ENCODE data around the gene APOL4. TPM values are rescaled to one million over a fixed set of nuclear protein-coding genes. Genes with fewer than 3 reads are reported as not detected.
"Not testable (repeated sequence)": the region's sequence is repeated elsewhere in the genome, so short reads cannot be mapped to it uniquely, and the experiment has no call there.

The APOL4 gene
- total RNA-seq, 6 experiments from 2014 or later, result 1.1 to 1.6 (median 1.4) TPM; not detected in 2

DNA sequence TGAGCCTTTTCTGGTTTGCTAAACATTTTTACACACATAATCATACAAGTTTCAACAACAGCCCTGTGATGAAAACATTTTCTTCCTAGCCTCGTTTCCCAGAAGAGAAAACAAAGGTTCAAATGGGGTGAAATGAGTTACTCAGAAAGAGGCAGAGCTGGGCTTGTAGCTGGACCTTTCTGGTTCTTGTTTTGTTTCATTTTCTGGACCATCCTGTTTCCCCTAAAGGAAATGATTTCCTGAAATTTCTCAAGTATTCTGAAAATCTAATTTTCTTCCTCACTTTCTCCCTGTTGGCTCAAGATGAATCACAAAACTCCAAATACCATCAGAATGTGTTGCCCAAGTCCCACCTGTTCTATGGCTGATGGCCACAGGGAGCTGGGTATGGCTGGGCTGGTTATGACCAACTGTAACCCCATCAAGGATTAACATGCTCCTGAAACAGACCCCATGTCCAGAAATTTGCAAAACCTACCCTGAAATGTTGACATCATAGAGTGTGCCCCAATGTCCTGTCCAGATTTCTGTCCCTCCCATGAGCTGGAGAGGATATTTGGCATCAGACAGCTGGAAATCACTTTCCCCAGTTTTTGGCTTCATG is 6.7 kb upstream of the APOL4 start:
- Histone ChIP-seq H3K27ac (no peak overlapping the region), H3K4me3 (no peak overlapping the region), H3K27me3 (no peaks in the 10 kb centered on the region), H3K9me3 (no peaks in the 10 kb centered on the region), H3K4me1 (peaks cover 0 to 15% (median 2%) of the 10 kb centered on the region in 4 donors), H3K36me3 (no peaks in the 10 kb centered on the region)
- intact Hi-C loops (cut with DNase I), result no loop called here
- 8% methylated on average over 1 of the region's 1 CpG for WGBS (ENCODE audit: insufficient coverage, low coverage, low lambda C conversion rate, missing lambda C conversion rate)
- peak in 3 of 4 donors; percentile 10 to 15 (median 12) for ATAC-seq
- no peak for TF ChIP-seq POLR2A (IDR thresholded peaks at IDR 0.05)
- TF ChIP-seq, protein P1, sequence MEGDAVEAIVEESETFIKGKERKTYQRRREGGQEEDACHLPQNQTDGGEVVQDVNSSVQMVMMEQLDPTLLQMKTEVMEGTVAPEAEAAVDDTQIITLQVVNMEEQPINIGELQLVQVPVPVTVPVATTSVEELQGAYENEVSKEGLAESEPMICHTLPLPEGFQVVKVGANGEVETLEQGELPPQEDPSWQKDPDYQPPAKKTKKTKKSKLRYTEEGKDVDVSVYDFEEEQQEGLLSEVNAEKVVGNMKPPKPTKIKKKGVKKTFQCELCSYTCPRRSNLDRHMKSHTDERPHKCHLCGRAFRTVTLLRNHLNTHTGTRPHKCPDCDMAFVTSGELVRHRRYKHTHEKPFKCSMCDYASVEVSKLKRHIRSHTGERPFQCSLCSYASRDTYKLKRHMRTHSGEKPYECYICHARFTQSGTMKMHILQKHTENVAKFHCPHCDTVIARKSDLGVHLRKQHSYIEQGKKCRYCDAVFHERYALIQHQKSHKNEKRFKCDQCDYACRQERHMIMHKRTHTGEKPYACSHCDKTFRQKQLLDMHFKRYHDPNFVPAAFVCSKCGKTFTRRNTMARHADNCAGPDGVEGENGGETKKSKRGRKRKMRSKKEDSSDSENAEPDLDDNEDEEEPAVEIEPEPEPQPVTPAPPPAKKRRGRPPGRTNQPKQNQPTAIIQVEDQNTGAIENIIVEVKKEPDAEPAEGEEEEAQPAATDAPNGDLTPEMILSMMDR (IDR thresholded peaks at IDR 0.05), result no peak
- DNase-seq, result no peak

DNA sequence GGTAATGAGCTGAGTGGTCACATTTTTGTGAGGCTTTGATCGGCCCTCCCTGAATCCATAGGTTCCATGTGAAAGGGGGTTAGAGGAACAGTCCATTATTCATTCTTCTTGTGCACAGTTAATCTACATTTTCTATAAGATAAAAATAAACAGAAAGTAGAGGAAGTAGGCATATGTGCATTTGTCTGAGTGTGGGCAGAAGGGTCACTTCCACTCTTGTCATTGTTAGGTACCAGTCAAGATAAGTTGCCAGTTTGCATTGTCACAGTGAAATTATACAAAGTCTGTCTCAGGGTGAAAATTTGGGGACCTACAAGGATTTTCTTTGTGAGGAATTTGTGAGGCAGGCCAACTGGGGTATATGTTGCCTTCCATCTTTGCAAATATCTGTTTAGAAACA is 4.6 kb upstream of the APOL4 start:
- no peaks in the 10 kb centered on the region for H3K27me3 ChIP-seq
- H3K27ac ChIP-seq, result no peak overlapping the region
- 100% methylated on average over 1 of the region's 1 CpG for WGBS (ENCODE audit: insufficient coverage, low coverage, low lambda C conversion rate, missing lambda C conversion rate)
- intact Hi-C loops (cut with DNase I), result no loop called here
- H3K4me3 ChIP-seq, result no peak overlapping the region
- H3K4me1 ChIP-seq, result peaks cover 0 to 17% (median 5%) of the 10 kb centered on the region in 4 donors
- no peak for DNase-seq
- no peaks in the 10 kb centered on the region for H3K9me3 ChIP-seq
- ATAC-seq, result no peak
- TF ChIP-seq, protein P1 (IDR thresholded peaks at IDR 0.05), result no peak
- no peak for TF ChIP-seq POLR2A (IDR thresholded peaks at IDR 0.05)
- no peaks in the 10 kb centered on the region for H3K36me3 ChIP-seq

DNA sequence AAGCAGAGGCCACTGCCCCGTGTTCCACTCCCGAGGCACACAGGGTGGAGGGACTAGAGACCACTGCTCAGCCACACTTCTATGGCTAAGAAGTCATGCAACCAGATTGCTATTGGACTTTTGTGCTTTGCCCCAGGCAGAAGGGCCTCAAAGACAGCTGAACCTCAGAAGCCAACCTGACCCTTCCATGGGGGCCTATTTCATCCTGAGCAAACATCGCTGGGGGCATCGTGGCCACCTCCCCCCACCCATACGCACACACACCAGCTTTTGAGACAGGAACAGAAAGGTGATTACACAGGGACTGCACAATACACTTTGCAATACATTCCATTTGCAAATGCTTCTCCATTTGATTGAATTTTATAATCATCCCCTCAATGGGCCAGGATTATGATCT is 4.0 kb upstream of the APOL4 start:
- intact Hi-C loops (cut with DNase I); ATAC-seq; H3K4me3 ChIP-seq; DNase-seq; H3K27me3 ChIP-seq; H3K36me3 ChIP-seq; H3K27ac ChIP-seq; H3K9me3 ChIP-seq: not testable (repeated sequence)
- peaks cover 0 to 17% (median 5%) of the 10 kb centered on the region in 4 donors for H3K4me1 ChIP-seq
- WGBS (ENCODE audit: insufficient coverage, low coverage, low lambda C conversion rate, missing lambda C conversion rate), result 6% methylated on average over 2 of the region's 5 CpGs

DNA sequence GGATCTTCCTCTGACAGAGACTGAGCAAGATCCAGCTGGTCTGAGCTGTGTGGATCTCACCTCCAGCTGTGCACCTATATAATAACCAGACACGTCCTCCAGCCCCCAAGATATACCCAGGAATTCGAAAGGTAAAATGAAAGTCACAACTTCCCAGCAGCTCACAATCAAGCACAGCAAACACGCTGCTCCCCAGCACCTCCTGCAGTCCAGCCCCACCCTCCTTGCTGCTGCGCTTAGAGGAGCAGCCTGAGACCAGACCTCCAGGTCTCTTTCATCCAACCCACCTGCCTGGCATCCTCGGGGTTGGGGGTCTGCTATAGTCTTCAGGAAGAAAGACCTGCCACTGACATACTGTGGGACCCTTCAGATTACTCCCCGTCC is 3.0 kb upstream of the APOL4 start:
- H3K27ac ChIP-seq, result no peak overlapping the region
- peaks cover 0 to 10% (median 5%) of the 10 kb centered on the region in 4 donors for H3K4me1 ChIP-seq
- H3K4me3 ChIP-seq, result no peak overlapping the region
- H3K9me3 ChIP-seq, result no peaks in the 10 kb centered on the region
- H3K36me3 ChIP-seq, result no peaks in the 10 kb centered on the region
- DNase-seq (no peak), ATAC-seq (no peak)
- intact Hi-C loops (cut with DNase I), result no loop called here
- H3K27me3 ChIP-seq, result no peaks in the 10 kb centered on the region
- TF ChIP-seq, protein P1 (IDR thresholded peaks at IDR 0.05), result no peak
- TF ChIP-seq POLR2A (IDR thresholded peaks at IDR 0.05), result no peak
- 53% methylated on average over 3 of the region's 6 CpGs for WGBS (ENCODE audit: insufficient coverage, low coverage, low lambda C conversion rate, missing lambda C conversion rate)

DNA sequence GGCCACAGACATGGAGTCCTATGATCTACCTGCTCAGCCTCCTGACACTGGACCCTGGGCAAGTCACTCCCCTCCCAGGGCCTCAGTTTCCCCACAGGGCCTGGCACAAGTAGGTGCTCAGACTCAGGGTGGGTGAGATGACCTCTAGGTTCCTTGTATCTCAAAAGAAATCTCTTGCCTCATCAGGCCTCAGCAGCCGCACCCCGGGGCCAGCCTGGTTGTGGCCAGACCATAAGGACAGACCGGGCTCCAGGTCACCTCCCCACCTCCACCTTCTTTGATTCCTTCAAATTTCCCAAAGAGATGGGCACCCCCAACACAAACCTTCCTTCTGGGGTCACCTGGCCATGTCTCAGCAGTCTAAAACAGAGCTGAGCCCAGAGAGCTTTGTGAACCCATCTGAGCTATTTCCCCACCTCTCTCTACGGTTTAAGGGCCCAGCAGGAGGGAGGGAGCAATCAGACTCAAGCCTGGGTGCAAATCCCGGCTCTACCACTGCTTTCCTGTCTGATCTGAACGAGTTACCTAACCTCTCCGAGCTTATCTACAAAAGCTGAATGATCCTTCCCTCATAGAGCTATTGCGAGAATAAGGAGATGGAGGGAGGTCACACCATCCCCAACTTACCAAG is 2.5 kb upstream of the APOL4 start:
- intact Hi-C loops (cut with DNase I), result no loop called here
- Histone ChIP-seq H3K27ac (no peak overlapping the region), H3K36me3 (no peaks in the 10 kb centered on the region), H3K4me3 (no peak overlapping the region), H3K4me1 (peaks cover 0 to 10% (median 5%) of the 10 kb centered on the region in 4 donors), H3K9me3 (no peaks in the 10 kb centered on the region), H3K27me3 (no peaks in the 10 kb centered on the region)
- no peak for ATAC-seq
- 67% methylated on average over 7 of the region's 8 CpGs for WGBS (ENCODE audit: insufficient coverage, low coverage, low lambda C conversion rate, missing lambda C conversion rate)
- TF ChIP-seq POLR2A (IDR thresholded peaks at IDR 0.05), result no peak
- TF ChIP-seq, protein P1 (IDR thresholded peaks at IDR 0.05), result no peak
- DNase-seq, result no peak

DNA sequence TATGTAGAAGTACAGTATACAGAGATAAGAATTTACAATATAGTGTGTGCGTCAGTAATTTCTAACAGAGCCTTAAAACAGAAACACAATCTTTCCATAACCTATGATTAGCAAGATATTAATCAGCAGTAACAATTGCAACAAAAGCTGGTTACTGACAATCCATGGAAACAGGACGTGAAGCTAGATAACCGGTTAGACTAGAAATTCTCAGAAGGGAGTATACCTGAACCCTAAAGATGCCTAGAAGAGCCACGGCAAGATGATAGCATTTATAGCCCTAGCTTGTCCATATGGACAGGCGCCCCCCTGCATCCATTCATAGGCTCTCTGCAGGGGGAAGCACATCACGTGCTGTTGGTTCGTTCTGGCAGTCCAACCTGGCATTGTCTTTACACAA is 1.8 kb upstream of the APOL4 start:
- ATAC-seq; DNase-seq; intact Hi-C loops (cut with DNase I); H3K27ac ChIP-seq; H3K9me3 ChIP-seq; H3K27me3 ChIP-seq; H3K36me3 ChIP-seq; H3K4me3 ChIP-seq: not testable (repeated sequence)
- peaks cover 0 to 15% (median 5%) of the 10 kb centered on the region in 4 donors for H3K4me1 ChIP-seq
- 88% methylated on average over 4 of the region's 7 CpGs for WGBS (ENCODE audit: insufficient coverage, low coverage, low lambda C conversion rate, missing lambda C conversion rate)
